Stimulated activated CD4-positive, alpha-beta T cell treated with anti-CD3 and anti-CD28 coated beads, Interleukin-2, amount 100 ng/mL, for 48 hours (primary cell): ENCODE data around the gene STK10.

ENCODE experiments used
- DNase-seq, 2 donors: peaks; one replicate each; pipeline ENCODE4 v3.0.0-alpha.2; 2020

Gene STK10

DNA sequence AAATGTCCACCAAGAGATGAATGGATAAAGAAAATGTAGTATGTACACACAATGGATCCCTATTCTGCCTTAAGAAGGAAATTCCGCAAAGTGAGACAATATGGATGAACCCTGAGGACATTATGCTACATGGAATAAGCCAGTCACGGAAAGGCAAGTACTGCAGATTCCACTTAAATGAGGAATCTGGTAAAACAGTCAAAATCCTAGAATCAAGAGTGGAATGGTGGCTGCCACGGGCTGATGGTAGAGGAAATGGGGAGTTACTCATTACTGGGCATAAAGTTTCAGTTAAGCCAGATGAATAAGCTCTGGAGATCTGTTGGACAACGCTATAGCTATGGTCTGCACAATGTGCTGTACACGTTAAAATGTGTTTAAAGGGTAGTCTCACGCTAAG lies 47.2 kb downstream of the STK10 start:
- DNase-seq = no peak

GRCh38 chr5:172140120-172140519 lies 47.9 kb downstream of the STK10 start:
- DNase-seq = no peak

DNA sequence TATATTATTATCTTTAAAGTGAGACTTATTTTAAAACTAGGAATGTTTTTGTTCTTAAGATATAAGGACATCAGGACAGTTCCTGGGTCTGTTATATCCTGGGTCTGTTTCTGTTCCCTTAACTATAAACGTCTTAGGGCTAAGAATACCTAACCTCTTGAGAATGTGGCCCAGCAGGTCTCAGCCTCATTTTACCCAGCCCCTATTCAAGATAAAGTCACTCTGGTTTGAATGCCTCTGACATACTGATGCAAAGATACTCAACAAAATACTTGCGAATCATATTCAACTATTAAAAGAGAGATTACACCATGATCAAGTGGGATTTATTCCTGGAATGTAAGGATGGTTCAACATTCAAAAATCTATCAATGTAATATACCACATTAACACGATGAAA lies 51.0 kb downstream of the STK10 start:
- no peak for DNase-seq

GRCh38 chr5:172133359-172134029 lies 54.5 kb downstream of the STK10 start:
- DNase-seq = peak; percentile 45 to 46

DNA sequence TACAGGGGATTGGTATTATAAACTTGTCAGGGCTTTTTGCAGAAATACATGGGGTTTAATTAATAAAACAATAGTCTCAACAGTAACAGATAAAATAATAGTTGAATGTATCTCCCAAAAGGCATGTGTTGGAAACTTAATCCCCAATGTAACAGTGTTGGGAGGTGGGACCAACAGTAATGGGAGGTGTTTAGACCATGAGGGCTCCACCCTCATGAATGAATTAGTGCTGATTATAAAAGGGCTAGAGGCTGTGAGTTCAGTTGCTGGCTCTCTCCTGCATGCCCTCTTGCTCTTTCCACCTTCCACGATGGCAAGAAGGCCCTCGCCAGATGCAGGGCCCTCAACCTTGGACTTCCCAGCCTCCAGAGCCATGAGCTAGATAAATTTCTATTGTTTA lies 56.3 kb downstream of the STK10 start:
- no peak for DNase-seq

- DNase-seq = no peak
Measured at GRCh38 chr5:172129256-172129910, 58.6 kb downstream of the STK10 start.

- no peak for DNase-seq
Measured at GRCh38 chr5:172127581-172127980, 60.4 kb downstream of the STK10 start.

GRCh38 chr5:172123269-172123692 lies 64.7 kb downstream of the STK10 start:
- DNase-seq = no peak

DNA sequence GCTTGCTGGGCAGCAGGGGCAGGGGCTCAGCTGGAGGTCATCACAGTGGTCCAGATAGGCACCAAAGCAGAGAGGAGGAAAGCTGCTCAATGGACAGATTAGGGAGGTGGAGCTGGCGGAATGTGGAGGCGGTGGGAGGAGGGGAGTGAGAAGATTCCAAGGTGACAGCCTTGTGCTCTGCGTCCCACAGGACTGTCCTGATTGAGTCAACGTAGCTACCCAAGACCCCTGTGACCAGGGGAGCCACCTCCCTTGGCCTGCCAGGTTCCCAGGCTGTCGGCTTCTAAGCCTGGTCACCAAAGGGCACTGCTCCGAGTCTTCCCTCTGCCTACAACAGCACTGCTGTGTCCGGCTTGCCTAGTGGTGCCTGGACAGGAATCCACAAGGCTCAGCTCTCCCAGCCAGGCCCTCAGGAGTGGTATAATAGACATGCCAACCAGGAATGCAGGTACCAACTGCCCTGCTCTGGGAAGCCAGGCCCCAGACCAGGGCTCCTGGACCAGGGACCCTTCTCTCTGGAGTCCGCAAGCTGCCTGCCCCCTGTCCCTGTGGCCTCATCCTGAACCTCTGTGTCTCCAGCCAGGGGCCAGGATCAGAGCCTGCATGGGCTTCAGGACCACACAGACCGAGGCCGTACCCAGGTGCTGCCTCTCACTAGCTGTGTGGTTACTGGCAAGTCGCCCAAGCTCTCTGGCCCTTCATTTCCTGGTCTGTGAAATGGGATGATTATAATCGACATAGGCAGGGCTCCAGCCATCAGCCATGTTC lies 67.9 kb downstream of the STK10 start:
- no peak for DNase-seq

GRCh38 chr5:172118891-172119290 lies 69.1 kb downstream of the STK10 start:
- DNase-seq = no peak

GRCh38 chr5:172117977-172118701 lies 69.9 kb downstream of the STK10 start:
- no peak for DNase-seq

- DNase-seq = no peak
Measured at GRCh38 chr5:172115541-172115982, 72.5 kb downstream of the STK10 start.

DNA sequence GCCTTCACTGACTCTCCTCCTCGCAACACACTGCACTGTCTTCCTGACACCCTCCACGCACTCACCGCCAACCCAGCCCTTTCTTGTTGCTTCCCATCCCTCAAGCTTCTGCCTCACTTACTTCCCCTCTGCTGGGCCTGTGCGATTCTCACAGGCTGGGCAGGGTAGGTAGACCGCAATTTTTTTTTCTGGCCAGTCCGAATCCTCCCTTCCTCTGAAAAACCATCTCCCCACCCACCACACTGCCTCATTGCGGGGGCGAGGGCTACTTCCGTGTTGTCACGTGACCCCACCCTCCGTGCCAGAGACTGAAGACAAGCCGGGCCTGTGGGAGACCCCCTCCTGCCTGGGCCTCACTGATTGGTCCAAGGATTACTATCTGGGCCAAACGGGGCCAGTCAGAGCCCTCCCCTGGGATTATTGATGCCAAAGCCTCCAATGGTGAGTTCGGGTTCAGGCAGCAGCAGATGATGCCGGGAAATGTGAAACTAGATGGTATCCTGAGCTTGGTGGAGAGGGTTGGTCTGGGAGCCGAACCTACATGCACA lies 73.1 kb downstream of the STK10 start:
- peak; percentile 76 to 80 for DNase-seq

- peak; percentile 55 for DNase-seq
Measured at GRCh38 chr5:172113036-172113435, 75.0 kb downstream of the STK10 start.

DNA sequence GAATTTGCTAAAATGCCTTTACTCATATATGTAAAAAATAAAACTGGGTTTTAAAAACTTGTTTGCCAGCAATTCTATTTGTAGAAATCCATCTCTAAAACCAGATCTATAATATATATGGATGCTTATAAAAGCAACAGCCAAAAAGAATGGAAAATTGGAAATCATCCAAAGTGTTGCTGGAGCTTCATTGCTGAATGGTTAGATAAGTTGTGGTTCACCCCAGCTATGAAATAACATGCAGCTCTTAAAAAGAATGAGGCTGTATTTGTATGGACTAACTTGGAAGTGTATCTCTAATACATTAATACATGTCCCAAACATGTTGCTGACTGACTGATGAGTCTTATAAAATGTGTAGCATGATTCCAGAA lies 76.2 kb downstream of the STK10 start:
- DNase-seq = no peak

GRCh38 chr5:172110921-172111851 lies 76.8 kb downstream of the STK10 start:
- peak; percentile 71 to 73 for DNase-seq

DNA sequence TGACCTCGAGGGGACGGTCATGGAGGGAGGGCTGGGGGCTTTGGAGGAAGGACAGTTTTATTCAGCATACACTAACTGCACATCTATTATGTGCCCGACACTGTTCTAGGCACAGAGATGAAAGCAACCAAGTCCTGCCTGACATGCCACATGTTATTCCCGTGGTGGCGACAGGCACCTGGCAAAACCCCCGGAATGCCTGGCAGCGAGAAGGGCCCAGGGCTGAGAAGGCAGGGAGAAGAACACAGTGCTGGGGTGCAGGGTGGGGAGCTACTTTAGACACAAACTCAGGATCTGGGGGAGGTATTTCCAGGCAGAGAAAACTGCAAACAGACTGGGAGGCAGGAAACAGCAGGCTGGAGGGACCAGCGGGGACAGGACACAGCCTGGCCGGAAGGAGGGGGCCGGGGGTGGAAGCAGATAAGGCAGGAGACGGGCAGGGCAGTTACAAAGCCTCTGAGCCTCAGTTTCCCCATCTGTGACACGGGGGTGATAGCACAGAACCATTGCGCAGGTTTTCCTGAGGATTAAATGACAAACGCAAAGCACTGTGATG lies 77.7 kb downstream of the STK10 start:
- no peak for DNase-seq

GRCh38 chr5:172109749-172110148 lies 78.3 kb downstream of the STK10 start:
- DNase-seq = no peak

DNA sequence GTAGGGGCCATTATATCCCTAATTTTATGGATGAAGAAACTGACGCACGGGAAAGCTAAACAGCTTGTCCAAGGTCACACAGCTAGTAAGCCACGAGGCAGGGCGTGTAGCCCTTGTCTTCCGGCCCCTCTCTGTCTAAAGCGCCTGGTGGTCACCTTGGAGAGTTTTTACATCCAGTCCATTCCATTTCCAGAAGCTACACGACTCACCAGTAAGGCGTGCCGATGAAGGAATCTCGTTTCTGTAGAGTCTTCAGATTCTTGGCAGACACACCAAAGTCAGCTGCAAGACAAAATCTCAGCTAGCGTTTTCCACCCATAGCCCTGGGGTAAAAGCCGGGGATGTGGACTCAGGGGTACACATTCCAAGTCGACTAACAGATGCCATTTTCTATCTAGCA lies 80.5 kb downstream of the STK10 start:
- DNase-seq = no peak

GRCh38 chr5:172106511-172107356 lies 81.3 kb downstream of the STK10 start:
- peak; percentile 73 to 76 for DNase-seq
